ENCODE results near the gene GSTM3. TPM values are rescaled to one million over a fixed set of nuclear protein-coding genes. Genes with fewer than 3 reads are reported as not detected.

Gene GSTM3
- total RNA-seq, 1 experiment from 2014 or later, result not detected

DNA sequence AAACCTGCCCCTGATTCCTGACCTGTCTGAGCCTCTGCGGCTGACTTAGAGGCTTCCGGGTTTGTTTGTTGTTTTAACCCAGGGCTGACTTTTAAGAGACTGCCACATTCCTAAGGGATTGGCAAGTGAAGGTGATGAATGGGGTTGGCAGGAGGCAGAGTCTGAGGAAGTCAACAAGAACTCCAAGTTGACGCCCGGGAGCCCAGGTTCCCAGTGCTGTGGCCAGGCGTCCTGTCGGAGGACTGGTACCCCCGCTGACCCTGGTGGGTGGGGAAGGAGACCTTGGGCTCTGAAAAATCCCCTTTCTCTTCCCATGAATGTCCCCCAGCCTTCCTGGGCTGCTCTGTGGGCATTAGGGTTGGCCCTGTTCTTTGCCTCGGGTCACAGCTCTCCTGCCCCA lies 42.6 kb upstream of the GSTM3 start:
- intact Hi-C loops (cut with micrococcal nuclease), result loop anchor here (2.0 kb wide), 1 partner anchor 93 kb away; no protein-coding TSS in a partner anchor
- peak; percentile 91 for DNase-seq (ENCODE audit: unreplicated experiment)
- CTCF ChIA-PET, result interaction anchor here (0.5 to 25.8 kb wide), 6 partner anchors 10 to 228 kb away, joined by 3 to 969 read pairs (median 4); partner anchors contain the start of gene AHCYL1
- H3K9me3 Mint-ChIP-seq (ENCODE audit: unreplicated experiment), result no peaks in the 10 kb centered on the region
- no peaks in the 10 kb centered on the region for H3K27me3 Mint-ChIP-seq (ENCODE audit: insufficient read depth, unreplicated experiment)
- no peak for TF ChIP-seq CTCF (IDR thresholded peaks at IDR 0.05; ENCODE audit: unreplicated experiment)
- H3K4me1 Mint-ChIP-seq (ENCODE audit: insufficient read depth, unreplicated experiment), result peaks cover 31% of the 10 kb centered on the region
- no peaks in the 10 kb centered on the region for H3K36me3 Mint-ChIP-seq (ENCODE audit: insufficient read depth, unreplicated experiment)
- peak overlapping the region; percentile 81 for H3K27ac Mint-ChIP-seq (ENCODE audit: low read depth, unreplicated experiment)
- POLR2A ChIA-PET, result interaction anchor here (0.6 to 3.8 kb wide), 9 partner anchors 9 to 234 kb away, joined by 3 to 38 read pairs (median 3); partner anchors contain the start of gene AHCYL1
- BruUV-seq (replicated peaks), result no TSS peak
- no peak overlapping the region for H3K4me3 Mint-ChIP-seq (ENCODE audit: unreplicated experiment)

- H3K27me3 Mint-ChIP-seq (ENCODE audit: insufficient read depth, unreplicated experiment), result no peaks in the 10 kb centered on the region
- CTCF ChIA-PET, result interaction anchor here (0.5 to 25.8 kb wide), 7 partner anchors 9 to 229 kb away, joined by 3 to 969 read pairs (median 3); partner anchors contain the start of gene AHCYL1
- TF ChIP-seq CTCF (IDR thresholded peaks at IDR 0.05; ENCODE audit: unreplicated experiment), result no peak
- H3K36me3 Mint-ChIP-seq (ENCODE audit: insufficient read depth, unreplicated experiment), result no peaks in the 10 kb centered on the region
- no peak for DNase-seq (ENCODE audit: unreplicated experiment)
- H3K4me1 Mint-ChIP-seq (ENCODE audit: insufficient read depth, unreplicated experiment), result peaks cover 31% of the 10 kb centered on the region
- POLR2A ChIA-PET, result interaction anchor here (0.6 to 3.8 kb wide), 5 partner anchors 9 to 234 kb away, joined by 3 to 38 read pairs (median 3); partner anchors contain the start of gene AHCYL1
- intact Hi-C loops (cut with micrococcal nuclease), result loop anchor here (2.0 kb wide), 1 partner anchor 94 kb away; no protein-coding TSS in a partner anchor
- BruUV-seq (replicated peaks), result no TSS peak
- H3K27ac Mint-ChIP-seq (ENCODE audit: low read depth, unreplicated experiment), result peak overlapping the region; percentile 81
- H3K9me3 Mint-ChIP-seq (ENCODE audit: unreplicated experiment), result no peaks in the 10 kb centered on the region
- H3K4me3 Mint-ChIP-seq (ENCODE audit: unreplicated experiment), result no peak overlapping the region
These were observed 42.1 kb upstream of the GSTM3 start for GRCh38 chr1:109782927-109783326.

GRCh38 chr1:109782514-109782913 lies 41.7 kb upstream of the GSTM3 start:
- Mint-ChIP-seq H3K4me1 (ENCODE audit: insufficient read depth, unreplicated experiment) (peaks cover 30% of the 10 kb centered on the region), H3K36me3 (ENCODE audit: insufficient read depth, unreplicated experiment) (no peaks in the 10 kb centered on the region), H3K9me3 (ENCODE audit: unreplicated experiment) (no peaks in the 10 kb centered on the region), H3K4me3 (ENCODE audit: unreplicated experiment) (no peak overlapping the region), H3K27ac (ENCODE audit: low read depth, unreplicated experiment) (peak overlapping the region; percentile 81), H3K27me3 (ENCODE audit: insufficient read depth, unreplicated experiment) (no peaks in the 10 kb centered on the region)
- no peak for DNase-seq (ENCODE audit: unreplicated experiment)
- TF ChIP-seq CTCF (IDR thresholded peaks at IDR 0.05; ENCODE audit: unreplicated experiment), result no peak
- BruUV-seq (replicated peaks), result no TSS peak
- intact Hi-C loops (cut with micrococcal nuclease), result loop anchor here (2.0 kb wide), 1 partner anchor 94 kb away; no protein-coding TSS in a partner anchor
- POLR2A ChIA-PET, result interaction anchor here (0.6 to 3.8 kb wide), 6 partner anchors 14 to 236 kb away, joined by 3 to 38 read pairs (median 4); partner anchors contain the start of gene AHCYL1
- CTCF ChIA-PET, result interaction anchor here (0.5 to 25.8 kb wide), 6 partner anchors 9 to 229 kb away, joined by 3 to 969 read pairs (median 4); partner anchors contain the start of gene AHCYL1

GRCh38 chr1:109781806-109782205 lies 41.0 kb upstream of the GSTM3 start:
- Mint-ChIP-seq H3K27ac (ENCODE audit: low read depth, unreplicated experiment) (no peak overlapping the region), H3K4me3 (ENCODE audit: unreplicated experiment) (no peak overlapping the region), H3K4me1 (ENCODE audit: insufficient read depth, unreplicated experiment) (peaks cover 24% of the 10 kb centered on the region), H3K9me3 (ENCODE audit: unreplicated experiment) (no peaks in the 10 kb centered on the region), H3K27me3 (ENCODE audit: insufficient read depth, unreplicated experiment) (no peaks in the 10 kb centered on the region), H3K36me3 (ENCODE audit: insufficient read depth, unreplicated experiment) (no peaks in the 10 kb centered on the region)
- ChIA-PET CTCF (interaction anchor here (0.7 to 25.8 kb wide), 6 partner anchors 8 to 236 kb away, joined by 3 to 969 read pairs (median 4); partner anchors contain the start of gene AHCYL1), POLR2A (interaction anchor here (0.6 to 3.8 kb wide), 10 partner anchors 15 to 235 kb away, joined by 3 to 38 read pairs (median 4); partner anchors contain the start of genes AHCYL1 and GNAI3)
- TF ChIP-seq CTCF (IDR thresholded peaks at IDR 0.05; ENCODE audit: unreplicated experiment), result no peak
- intact Hi-C loops (cut with micrococcal nuclease), result loop anchor here (2.0 kb wide), 1 partner anchor 95 kb away; no protein-coding TSS in a partner anchor
- no peak for DNase-seq (ENCODE audit: unreplicated experiment)
- no TSS peak for BruUV-seq (replicated peaks)
